ENCODE measurements around the gene EPHA1. TPM values are rescaled to one million over a fixed set of nuclear protein-coding genes. Genes with fewer than 3 reads are reported as not detected.
"Not testable (repeated sequence)": the region's sequence is repeated elsewhere in the genome, so short reads cannot be mapped to it uniquely, and the experiment has no call there.

The EPHA1 gene
- total RNA-seq, 1 donor from 2014 or later: 4.7 TPM

DNA sequence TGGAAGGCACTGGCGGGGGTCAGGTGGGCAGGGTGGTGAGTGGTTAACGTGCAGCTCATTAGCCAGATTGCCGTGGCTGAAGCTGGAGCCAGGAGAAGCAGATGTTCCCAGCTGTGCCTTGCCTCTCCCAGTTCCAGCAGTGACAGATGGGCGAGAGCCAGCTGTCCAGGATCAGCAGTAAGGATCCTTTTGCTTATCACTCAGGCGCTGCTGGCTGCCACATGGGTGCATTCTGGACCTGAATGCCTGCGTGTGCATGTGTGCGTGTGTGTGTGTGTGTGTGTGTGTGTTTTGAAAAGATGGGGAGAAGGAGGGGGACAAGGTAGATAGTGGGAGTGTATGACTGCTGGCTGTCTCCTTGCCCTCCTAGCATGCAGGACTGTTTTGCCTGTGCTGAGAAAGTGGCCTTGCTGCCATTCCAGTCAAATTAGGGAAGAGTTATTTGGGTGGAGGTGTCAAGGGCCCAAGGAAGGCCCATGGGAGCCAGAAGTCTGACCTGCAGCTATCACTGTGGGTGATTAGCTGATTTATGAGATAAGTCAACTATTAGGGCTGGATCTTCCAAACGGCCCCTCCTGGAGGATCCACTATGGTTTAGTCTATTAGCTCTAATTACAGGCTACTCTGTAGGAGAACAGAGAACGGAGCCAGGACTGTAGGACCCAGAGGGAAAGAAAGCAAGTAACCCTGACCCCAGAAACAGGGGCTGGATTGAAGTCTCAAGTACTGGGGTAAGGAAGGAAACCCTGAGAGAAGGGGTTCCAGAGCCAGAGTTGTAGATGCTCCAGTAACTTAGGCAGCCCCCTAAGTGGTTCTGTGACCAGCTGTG, 3.3 kb downstream of the EPHA1 start:
- Mint-ChIP-seq H3K36me3 (ENCODE audit: unreplicated experiment) (no peaks in the 10 kb centered on the region), H3K27ac (ENCODE audit: unreplicated experiment) (peak overlapping the region; percentile 97), H3K9me3 (ENCODE audit: unreplicated experiment) (peaks cover 13% of the 10 kb centered on the region), H3K4me3 (ENCODE audit: unreplicated experiment) (peak overlapping the region; percentile 76), H3K4me1 (ENCODE audit: low read depth, unreplicated experiment) (peaks cover 31% of the 10 kb centered on the region), H3K27me3 (ENCODE audit: unreplicated experiment) (peaks cover 16% of the 10 kb centered on the region)
- TF ChIP-seq, protein P1, sequence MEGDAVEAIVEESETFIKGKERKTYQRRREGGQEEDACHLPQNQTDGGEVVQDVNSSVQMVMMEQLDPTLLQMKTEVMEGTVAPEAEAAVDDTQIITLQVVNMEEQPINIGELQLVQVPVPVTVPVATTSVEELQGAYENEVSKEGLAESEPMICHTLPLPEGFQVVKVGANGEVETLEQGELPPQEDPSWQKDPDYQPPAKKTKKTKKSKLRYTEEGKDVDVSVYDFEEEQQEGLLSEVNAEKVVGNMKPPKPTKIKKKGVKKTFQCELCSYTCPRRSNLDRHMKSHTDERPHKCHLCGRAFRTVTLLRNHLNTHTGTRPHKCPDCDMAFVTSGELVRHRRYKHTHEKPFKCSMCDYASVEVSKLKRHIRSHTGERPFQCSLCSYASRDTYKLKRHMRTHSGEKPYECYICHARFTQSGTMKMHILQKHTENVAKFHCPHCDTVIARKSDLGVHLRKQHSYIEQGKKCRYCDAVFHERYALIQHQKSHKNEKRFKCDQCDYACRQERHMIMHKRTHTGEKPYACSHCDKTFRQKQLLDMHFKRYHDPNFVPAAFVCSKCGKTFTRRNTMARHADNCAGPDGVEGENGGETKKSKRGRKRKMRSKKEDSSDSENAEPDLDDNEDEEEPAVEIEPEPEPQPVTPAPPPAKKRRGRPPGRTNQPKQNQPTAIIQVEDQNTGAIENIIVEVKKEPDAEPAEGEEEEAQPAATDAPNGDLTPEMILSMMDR (IDR thresholded peaks at IDR 0.05; ENCODE audit: partially characterized antibody, unreplicated experiment): no peak
- peak; percentile 88 for DNase-seq

DNA sequence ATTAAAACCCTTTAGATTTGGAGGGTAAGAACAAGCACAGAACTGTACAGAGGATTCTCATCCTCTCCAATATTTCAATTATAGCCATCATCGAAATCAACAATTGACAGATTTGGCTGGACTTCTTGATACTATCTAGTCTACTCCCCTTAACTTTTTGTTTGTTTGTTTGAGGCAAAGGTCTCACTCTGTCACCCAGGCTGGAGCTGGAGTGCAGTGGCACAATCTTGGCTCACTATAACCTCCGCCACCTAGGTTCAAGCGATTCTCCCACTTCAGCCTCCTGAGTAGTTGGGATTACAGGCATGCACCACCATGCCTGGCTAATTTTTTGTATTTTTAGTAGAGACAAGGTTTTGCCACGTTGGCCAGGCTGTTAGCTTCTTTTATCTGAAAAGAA, 6.4 kb downstream of the EPHA1 start:
- H3K27ac Mint-ChIP-seq (ENCODE audit: unreplicated experiment): not testable (repeated sequence)
- H3K27me3 Mint-ChIP-seq (ENCODE audit: unreplicated experiment): peaks cover 16% of the 10 kb centered on the region

DNA sequence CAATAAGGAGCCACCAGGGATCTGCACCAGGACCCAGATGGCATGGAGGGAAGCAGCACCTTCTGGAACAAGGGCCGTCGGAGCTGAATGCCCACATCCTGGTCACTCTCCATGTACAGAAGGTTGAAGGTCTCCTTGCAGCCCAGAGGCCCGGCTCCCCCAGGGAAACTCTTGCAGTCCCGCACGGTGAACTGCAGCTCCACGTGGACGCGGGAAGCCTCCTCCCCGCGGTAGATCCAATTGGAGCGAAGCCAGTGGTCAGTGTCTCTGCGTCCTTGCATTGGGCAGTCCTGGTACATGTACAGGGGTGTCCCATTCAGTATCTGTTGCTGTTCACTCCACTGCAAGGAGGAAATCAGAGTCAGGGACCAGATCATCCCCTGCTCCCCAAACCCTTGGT, 7.4 kb downstream of the EPHA1 start:
- TF ChIP-seq, protein P1 (IDR thresholded peaks at IDR 0.05; ENCODE audit: partially characterized antibody, unreplicated experiment): no peak
- no peaks in the 10 kb centered on the region for H3K36me3 Mint-ChIP-seq (ENCODE audit: unreplicated experiment)
- DNase-seq: no peak
- H3K9me3 Mint-ChIP-seq (ENCODE audit: unreplicated experiment): peaks cover 19% of the 10 kb centered on the region
- H3K27ac Mint-ChIP-seq (ENCODE audit: unreplicated experiment): no peak overlapping the region
- H3K4me1 Mint-ChIP-seq (ENCODE audit: low read depth, unreplicated experiment): peaks cover 18% of the 10 kb centered on the region
- H3K4me3 Mint-ChIP-seq (ENCODE audit: unreplicated experiment): no peak overlapping the region
- peaks cover 16% of the 10 kb centered on the region for H3K27me3 Mint-ChIP-seq (ENCODE audit: unreplicated experiment)

More for the DNA sequence above, 6.4 kb downstream of the EPHA1 start:
- Mint-ChIP-seq H3K9me3 (ENCODE audit: unreplicated experiment) (peaks cover 15% of the 10 kb centered on the region), H3K4me1 (ENCODE audit: low read depth, unreplicated experiment) (peaks cover 21% of the 10 kb centered on the region)
- H3K36me3 Mint-ChIP-seq (ENCODE audit: unreplicated experiment); DNase-seq; H3K4me3 Mint-ChIP-seq (ENCODE audit: unreplicated experiment): not testable (repeated sequence)

DNA sequence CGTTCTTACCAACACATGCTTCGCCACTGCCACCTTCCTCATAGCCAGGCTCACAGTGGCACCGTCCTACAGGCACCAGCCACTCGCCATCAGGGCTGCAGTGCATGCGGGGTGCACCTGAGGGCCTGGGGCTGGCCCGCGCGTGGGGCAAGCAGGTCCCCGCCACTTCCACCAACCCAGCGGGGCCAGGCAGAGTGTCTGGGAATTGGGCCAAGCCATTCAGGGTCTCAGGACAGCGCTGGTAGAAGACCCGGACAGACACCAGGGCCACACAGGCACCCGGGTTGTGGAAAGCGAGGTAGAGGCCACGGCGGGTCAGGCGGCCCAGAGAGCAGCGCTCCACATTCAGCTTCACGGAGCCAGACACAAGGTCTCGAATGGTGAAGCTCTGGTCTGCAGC, 9.0 kb downstream of the EPHA1 start:
- H3K27ac Mint-ChIP-seq (ENCODE audit: unreplicated experiment): no peak overlapping the region
- H3K4me3 Mint-ChIP-seq (ENCODE audit: unreplicated experiment): no peak overlapping the region
- H3K9me3 Mint-ChIP-seq (ENCODE audit: unreplicated experiment): peaks cover 10% of the 10 kb centered on the region
- peaks cover 2% of the 10 kb centered on the region for H3K4me1 Mint-ChIP-seq (ENCODE audit: low read depth, unreplicated experiment)
- peaks cover 12% of the 10 kb centered on the region for H3K27me3 Mint-ChIP-seq (ENCODE audit: unreplicated experiment)
- DNase-seq: no peak
- TF ChIP-seq, protein P1 (IDR thresholded peaks at IDR 0.05; ENCODE audit: partially characterized antibody, unreplicated experiment): no peak
- no peaks in the 10 kb centered on the region for H3K36me3 Mint-ChIP-seq (ENCODE audit: unreplicated experiment)

DNA sequence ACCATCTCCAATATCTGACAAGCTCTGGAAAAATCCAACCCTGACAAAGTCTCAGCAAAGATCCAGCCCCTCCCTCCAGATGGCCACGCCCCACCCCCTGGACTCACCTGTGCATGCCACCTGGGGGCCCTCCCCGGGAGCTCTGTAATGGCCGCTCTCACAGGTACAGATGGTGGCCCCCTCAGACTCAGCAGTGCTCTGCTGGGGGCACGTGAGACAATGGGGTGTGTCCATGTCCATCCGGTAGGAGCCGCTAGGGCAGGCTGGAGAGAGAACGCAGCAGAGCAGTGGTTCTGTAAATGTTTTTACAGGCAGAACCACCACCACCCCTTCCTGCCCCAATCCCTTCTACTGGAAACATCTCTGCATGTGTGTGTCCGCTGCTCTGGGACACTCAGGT, 9.5 kb downstream of the EPHA1 start:
- Mint-ChIP-seq H3K36me3 (ENCODE audit: unreplicated experiment) (no peaks in the 10 kb centered on the region), H3K4me1 (ENCODE audit: low read depth, unreplicated experiment) (no peaks in the 10 kb centered on the region), H3K9me3 (ENCODE audit: unreplicated experiment) (peaks cover 8% of the 10 kb centered on the region), H3K27ac (ENCODE audit: unreplicated experiment) (no peak overlapping the region), H3K4me3 (ENCODE audit: unreplicated experiment) (no peak overlapping the region), H3K27me3 (ENCODE audit: unreplicated experiment) (peaks cover 10% of the 10 kb centered on the region)
- DNase-seq: no peak
- TF ChIP-seq, protein P1 (IDR thresholded peaks at IDR 0.05; ENCODE audit: partially characterized antibody, unreplicated experiment): no peak

All from glutamatergic neuron (in vitro differentiated cells).